Measurements from ENCODE around the gene MSI2.
A peak's percentile ranks its signal among the peaks of the same experiment; 100 is the strongest.

Gene MSI2

GRCh38 chr17:57576744-57577143, 320.4 kb downstream of the MSI2 start:
- no peak overlapping the region for H2BK15ac ChIP-seq (replicated peaks; ENCODE audit: low read depth)
- H3K27ac ChIP-seq (ENCODE audit: low read depth, low read length), result no peak overlapping the region
- H3K4me2 ChIP-seq (ENCODE audit: low read length), result no peak overlapping the region
- H3K79me1 ChIP-seq (ENCODE audit: low read length), result no peaks in the 10 kb centered on the region
- H4K8ac ChIP-seq (ENCODE audit: low read depth, low read length), result no peak overlapping the region
- no CpG with 5 or more reads among the region's 8 CpGs for WGBS (ENCODE audit: extremely low coverage, insufficient coverage, low lambda C conversion rate)
- no peak for DNase-seq
- no peak overlapping the region for H2BK5ac ChIP-seq (ENCODE audit: low read length)
- H3K18ac ChIP-seq (ENCODE audit: low read length), result no peak overlapping the region
- no peak overlapping the region for H3K4me3 ChIP-seq (ENCODE audit: low read length)
- no peaks in the 10 kb centered on the region for H3K36me3 ChIP-seq (ENCODE audit: control insufficient read depth, insufficient read depth, low read length)
- H4K5ac ChIP-seq (ENCODE audit: low read length), result no peak overlapping the region
- no peak overlapping the region for H3K23ac ChIP-seq (ENCODE audit: low read length)
- H3K56ac ChIP-seq (ENCODE audit: low read length), result no peak overlapping the region
- no peak overlapping the region for H3K9ac ChIP-seq (ENCODE audit: low read length)
- H3K4ac ChIP-seq (ENCODE audit: low read depth, low read length), result no peak overlapping the region
- H2AK5ac ChIP-seq (ENCODE audit: low read length), result no peak overlapping the region
- no peaks in the 10 kb centered on the region for H3K79me2 ChIP-seq (ENCODE audit: control insufficient read depth, insufficient read depth, low read length)
- no peak overlapping the region for H2BK120ac ChIP-seq (ENCODE audit: low read depth, low read length)
- no peaks in the 10 kb centered on the region for H3K27me3 ChIP-seq (ENCODE audit: insufficient read depth, low read length, poor library complexity)
- H3K4me1 ChIP-seq (ENCODE audit: control insufficient read depth, low read depth, low read length), result peaks cover 10% of the 10 kb centered on the region

DNA sequence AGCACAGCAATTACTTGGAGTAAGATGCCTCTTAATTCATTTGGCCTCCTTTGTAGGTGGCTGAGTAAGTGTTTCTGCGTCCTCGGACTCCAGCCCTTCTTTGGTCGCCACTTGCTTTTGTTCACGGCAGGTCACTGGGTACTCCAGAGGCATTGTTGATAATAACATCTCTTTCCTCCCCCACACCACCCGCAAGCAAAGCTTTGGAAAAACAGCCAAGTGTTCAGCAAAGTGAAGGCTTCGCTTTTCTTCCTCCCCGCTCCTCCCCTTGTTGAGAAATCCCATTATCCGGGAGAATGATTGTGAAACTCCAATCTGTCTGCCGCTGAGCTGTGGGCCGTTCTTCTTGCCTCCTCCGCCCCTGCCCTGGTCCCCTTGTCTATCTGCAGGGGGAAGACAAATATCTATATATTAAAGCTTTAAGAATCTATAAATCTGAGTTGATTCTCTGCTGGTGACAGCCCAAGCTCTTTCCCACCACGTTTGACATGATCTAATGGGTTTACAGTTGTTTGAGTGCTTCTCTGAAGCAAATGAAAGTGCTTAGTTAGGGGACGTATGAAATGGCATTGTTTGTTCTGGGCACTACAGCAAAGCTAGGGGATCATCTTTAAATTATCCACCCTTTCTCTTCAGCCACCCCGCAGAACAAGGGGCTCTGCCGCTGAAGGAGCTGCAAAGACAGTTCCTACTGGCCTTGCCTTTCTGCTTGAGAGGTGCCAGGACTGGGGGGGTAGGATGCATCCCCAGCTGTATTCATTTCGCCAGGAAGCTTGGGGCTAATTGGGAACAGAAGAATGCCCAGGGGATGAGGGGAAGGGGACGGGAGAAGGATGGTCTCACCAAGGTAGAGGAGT, 321.7 kb downstream of the MSI2 start:
- H3K18ac ChIP-seq (ENCODE audit: low read length), result no peak overlapping the region
- peaks cover 10% of the 10 kb centered on the region for H3K4me1 ChIP-seq (ENCODE audit: control insufficient read depth, low read depth, low read length)
- peak; percentile 63 for DNase-seq
- no peak overlapping the region for H2BK15ac ChIP-seq (replicated peaks; ENCODE audit: low read depth)
- no peak overlapping the region for H4K8ac ChIP-seq (ENCODE audit: low read depth, low read length)
- H3K27me3 ChIP-seq (ENCODE audit: insufficient read depth, low read length, poor library complexity), result no peaks in the 10 kb centered on the region
- no CpG with 5 or more reads among the region's 17 CpGs for whole genome bisulfite sequencing (ENCODE audit: extremely low coverage, insufficient coverage, low lambda C conversion rate)
- H3K9ac ChIP-seq (ENCODE audit: low read length), result no peak overlapping the region
- H3K27ac ChIP-seq (ENCODE audit: low read depth, low read length), result no peak overlapping the region
- H3K4me3 ChIP-seq (ENCODE audit: low read length), result no peak overlapping the region
- H3K4ac ChIP-seq (ENCODE audit: low read depth, low read length), result peak overlapping the region; percentile 39
- no peaks in the 10 kb centered on the region for H3K79me2 ChIP-seq (ENCODE audit: control insufficient read depth, insufficient read depth, low read length)
- H3K4me2 ChIP-seq (ENCODE audit: low read length), result no peak overlapping the region
- no peaks in the 10 kb centered on the region for H3K36me3 ChIP-seq (ENCODE audit: control insufficient read depth, insufficient read depth, low read length)
- no peak overlapping the region for H2BK120ac ChIP-seq (ENCODE audit: low read depth, low read length)
- no peak overlapping the region for H3K23ac ChIP-seq (ENCODE audit: low read length)
- no peaks in the 10 kb centered on the region for H3K79me1 ChIP-seq (ENCODE audit: low read length)
- peak overlapping the region; percentile 25 for H3K56ac ChIP-seq (ENCODE audit: low read length)
- no peak overlapping the region for H2BK5ac ChIP-seq (ENCODE audit: low read length)
- no peak overlapping the region for H2AK5ac ChIP-seq (ENCODE audit: low read length)
- no peak overlapping the region for H4K5ac ChIP-seq (ENCODE audit: low read length)

DNA sequence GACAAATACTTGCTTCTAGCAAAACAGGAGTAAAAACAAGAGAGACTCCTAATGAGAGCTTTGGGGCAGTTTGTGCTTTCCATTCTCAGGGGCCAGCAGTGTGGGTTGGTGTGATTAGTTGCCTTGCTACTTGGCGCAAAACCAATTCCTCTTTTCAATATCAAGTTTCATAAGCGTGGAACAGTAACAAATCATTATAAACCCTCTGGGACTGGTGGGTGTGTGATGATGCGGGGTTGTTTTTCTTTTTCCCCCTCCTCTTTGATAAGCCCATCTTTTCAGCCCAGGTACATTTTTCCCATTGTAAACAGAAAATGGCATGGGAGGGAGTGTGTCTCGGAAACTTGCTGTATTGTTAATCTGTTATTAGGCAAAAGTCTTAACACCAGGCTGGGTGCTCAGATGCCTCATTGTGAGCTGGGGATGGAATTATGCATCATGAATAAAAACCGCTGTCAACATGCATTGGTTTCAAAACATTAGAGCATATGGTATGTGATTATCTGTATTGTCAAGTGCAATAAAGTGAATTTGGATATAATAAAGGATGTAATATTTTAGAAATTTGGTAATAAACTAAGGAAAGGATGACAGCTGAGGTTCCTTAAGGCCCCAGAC, 322.4 kb downstream of the MSI2 start:
- Histone ChIP-seq H3K23ac (ENCODE audit: low read length) (no peak overlapping the region), H3K4me2 (ENCODE audit: low read length) (no peak overlapping the region), H3K27ac (ENCODE audit: low read depth, low read length) (no peak overlapping the region), H3K18ac (ENCODE audit: low read length) (no peak overlapping the region), H3K4me3 (ENCODE audit: low read length) (no peak overlapping the region), H2AK5ac (ENCODE audit: low read length) (no peak overlapping the region), H2BK15ac (replicated peaks; ENCODE audit: low read depth) (no peak overlapping the region), H3K79me2 (ENCODE audit: control insufficient read depth, insufficient read depth, low read length) (no peaks in the 10 kb centered on the region), H3K4ac (ENCODE audit: low read depth, low read length) (no peak overlapping the region), H3K36me3 (ENCODE audit: control insufficient read depth, insufficient read depth, low read length) (no peaks in the 10 kb centered on the region), H3K79me1 (ENCODE audit: low read length) (no peaks in the 10 kb centered on the region), H3K4me1 (ENCODE audit: control insufficient read depth, low read depth, low read length) (peaks cover 10% of the 10 kb centered on the region), H2BK5ac (ENCODE audit: low read length) (no peak overlapping the region), H4K5ac (ENCODE audit: low read length) (no peak overlapping the region), H3K9ac (ENCODE audit: low read length) (no peak overlapping the region), H3K56ac (ENCODE audit: low read length) (no peak overlapping the region), H4K8ac (ENCODE audit: low read depth, low read length) (no peak overlapping the region), H2BK120ac (ENCODE audit: low read depth, low read length) (no peak overlapping the region), H3K27me3 (ENCODE audit: insufficient read depth, low read length, poor library complexity) (no peaks in the 10 kb centered on the region)
- no CpG with 5 or more reads among the region's 5 CpGs for WGBS (ENCODE audit: extremely low coverage, insufficient coverage, low lambda C conversion rate)
- no peak for DNase-seq

DNA sequence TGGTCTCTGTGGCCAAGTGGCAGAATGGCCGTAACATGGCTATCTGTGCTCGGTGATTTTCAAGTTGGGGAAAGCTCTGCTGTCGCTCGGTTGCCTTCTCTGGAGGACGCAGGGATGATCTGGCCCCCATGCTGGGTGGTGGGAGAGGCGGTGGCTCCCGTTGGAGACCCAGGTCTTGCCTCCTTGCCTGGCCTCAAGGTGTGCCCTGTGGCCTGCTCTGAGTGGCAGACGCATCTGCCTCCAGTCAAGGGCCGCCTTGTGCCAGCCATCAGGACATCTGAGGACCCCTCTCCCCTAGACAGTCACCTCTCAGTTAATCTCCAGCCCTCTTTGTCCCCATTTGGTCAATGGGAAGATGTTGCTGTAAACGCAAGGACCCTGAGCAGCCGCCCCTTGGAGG, 322.9 kb downstream of the MSI2 start:
- Histone ChIP-seq H3K56ac (ENCODE audit: low read length) (no peak overlapping the region), H3K27ac (ENCODE audit: low read depth, low read length) (no peak overlapping the region), H3K79me1 (ENCODE audit: low read length) (no peaks in the 10 kb centered on the region), H4K8ac (ENCODE audit: low read depth, low read length) (no peak overlapping the region), H3K18ac (ENCODE audit: low read length) (no peak overlapping the region), H3K27me3 (ENCODE audit: insufficient read depth, low read length, poor library complexity) (no peaks in the 10 kb centered on the region), H4K5ac (ENCODE audit: low read length) (no peak overlapping the region), H3K4me3 (ENCODE audit: low read length) (no peak overlapping the region), H2BK120ac (ENCODE audit: low read depth, low read length) (no peak overlapping the region), H3K79me2 (ENCODE audit: control insufficient read depth, insufficient read depth, low read length) (no peaks in the 10 kb centered on the region), H3K23ac (ENCODE audit: low read length) (no peak overlapping the region), H2AK5ac (ENCODE audit: low read length) (no peak overlapping the region), H3K36me3 (ENCODE audit: control insufficient read depth, insufficient read depth, low read length) (no peaks in the 10 kb centered on the region), H2BK5ac (ENCODE audit: low read length) (no peak overlapping the region), H3K4ac (ENCODE audit: low read depth, low read length) (no peak overlapping the region), H3K4me1 (ENCODE audit: control insufficient read depth, low read depth, low read length) (peaks cover 10% of the 10 kb centered on the region), H3K9ac (ENCODE audit: low read length) (no peak overlapping the region), H2BK15ac (replicated peaks; ENCODE audit: low read depth) (no peak overlapping the region), H3K4me2 (ENCODE audit: low read length) (no peak overlapping the region)
- DNase-seq, result no peak
- WGBS (ENCODE audit: extremely low coverage, insufficient coverage, low lambda C conversion rate), result no CpG with 5 or more reads among the region's 11 CpGs

GRCh38 chr17:57580055-57580739, 323.9 kb downstream of the MSI2 start:
- no peak overlapping the region for H2BK15ac ChIP-seq (replicated peaks; ENCODE audit: low read depth)
- H3K18ac ChIP-seq (ENCODE audit: low read length), result peak overlapping the region; percentile 21
- no peak overlapping the region for H2AK5ac ChIP-seq (ENCODE audit: low read length)
- no peak overlapping the region for H3K4me2 ChIP-seq (ENCODE audit: low read length)
- H3K4me3 ChIP-seq (ENCODE audit: low read length), result no peak overlapping the region
- H3K36me3 ChIP-seq (ENCODE audit: control insufficient read depth, insufficient read depth, low read length), result no peaks in the 10 kb centered on the region
- no CpG with 5 or more reads among the region's 5 CpGs for WGBS (ENCODE audit: extremely low coverage, insufficient coverage, low lambda C conversion rate)
- no peak overlapping the region for H4K8ac ChIP-seq (ENCODE audit: low read depth, low read length)
- no peak overlapping the region for H3K56ac ChIP-seq (ENCODE audit: low read length)
- no peak overlapping the region for H3K9ac ChIP-seq (ENCODE audit: low read length)
- H3K4me1 ChIP-seq (ENCODE audit: control insufficient read depth, low read depth, low read length), result peaks cover 10% of the 10 kb centered on the region
- no peak overlapping the region for H3K4ac ChIP-seq (ENCODE audit: low read depth, low read length)
- H3K79me2 ChIP-seq (ENCODE audit: control insufficient read depth, insufficient read depth, low read length), result no peaks in the 10 kb centered on the region
- no peak for DNase-seq
- H3K79me1 ChIP-seq (ENCODE audit: low read length), result no peaks in the 10 kb centered on the region
- no peak overlapping the region for H2BK120ac ChIP-seq (ENCODE audit: low read depth, low read length)
- H3K27me3 ChIP-seq (ENCODE audit: insufficient read depth, low read length, poor library complexity), result no peaks in the 10 kb centered on the region
- H2BK5ac ChIP-seq (ENCODE audit: low read length), result no peak overlapping the region
- no peak overlapping the region for H3K27ac ChIP-seq (ENCODE audit: low read depth, low read length)
- no peak overlapping the region for H4K5ac ChIP-seq (ENCODE audit: low read length)
- no peak overlapping the region for H3K23ac ChIP-seq (ENCODE audit: low read length)
